ENCODE measurements around the gene HERC6.
"Not testable (repeated sequence)": the region's sequence is repeated elsewhere in the genome, so short reads cannot be mapped to it uniquely, and the experiment has no call there.

Gene HERC6

GRCh38 chr4:88360791-88361190 lies 17.9 kb upstream of the HERC6 start:
- no peak overlapping the region for H3K4me3 ChIP-seq (ENCODE audit: low read length)
- no peak for TF ChIP-seq ZNF274 (IDR thresholded peaks at IDR 0.05; ENCODE audit: low read depth, low read length)

- not testable (repeated sequence) for H3K4me3 ChIP-seq (ENCODE audit: low read length)
Observed at GRCh38 chr4:88361217-88361773, 17.4 kb upstream of the HERC6 start.

- no peak overlapping the region for H3K4me3 ChIP-seq (ENCODE audit: low read length)
- no peak for TF ChIP-seq ZNF274 (IDR thresholded peaks at IDR 0.05; ENCODE audit: low read depth, low read length)
Observed at GRCh38 chr4:88366460-88366859, 12.2 kb upstream of the HERC6 start.

GRCh38 chr4:88367826-88368225 lies 10.8 kb upstream of the HERC6 start:
- no peak overlapping the region for H3K4me3 ChIP-seq (ENCODE audit: low read length)
- TF ChIP-seq ZNF274 (IDR thresholded peaks at IDR 0.05; ENCODE audit: low read depth, low read length), result no peak

GRCh38 chr4:88369180-88369812 lies 9.4 kb upstream of the HERC6 start:
- not testable (repeated sequence) for H3K4me3 ChIP-seq (ENCODE audit: low read length)

- H3K4me3 ChIP-seq (ENCODE audit: low read length), result no peak overlapping the region
- no peak for TF ChIP-seq ZNF274 (IDR thresholded peaks at IDR 0.05; ENCODE audit: low read depth, low read length)
Observed at GRCh38 chr4:88381123-88381522, 2.5 kb downstream of the HERC6 start.

GRCh38 chr4:88382621-88383020 lies 4.0 kb downstream of the HERC6 start:
- TF ChIP-seq ZNF274 (IDR thresholded peaks at IDR 0.05; ENCODE audit: low read depth, low read length), result no peak
- H3K4me3 ChIP-seq (ENCODE audit: low read length), result no peak overlapping the region

- no peak for TF ChIP-seq ZNF274 (IDR thresholded peaks at IDR 0.05; ENCODE audit: low read depth, low read length)
- H3K4me3 ChIP-seq (ENCODE audit: low read length), result no peak overlapping the region
Observed at GRCh38 chr4:88390128-88390527, 11.5 kb downstream of the HERC6 start.

GRCh38 chr4:88391703-88392102 lies 13.1 kb downstream of the HERC6 start:
- TF ChIP-seq ZNF274 (IDR thresholded peaks at IDR 0.05; ENCODE audit: low read depth, low read length), result no peak
- no peak overlapping the region for H3K4me3 ChIP-seq (ENCODE audit: low read length)

GRCh38 chr4:88396681-88397080 lies 18.0 kb downstream of the HERC6 start:
- TF ChIP-seq ZNF274 (IDR thresholded peaks at IDR 0.05; ENCODE audit: low read depth, low read length), result no peak
- no peak overlapping the region for H3K4me3 ChIP-seq (ENCODE audit: low read length)

GRCh38 chr4:88398381-88398780 lies 19.7 kb downstream of the HERC6 start:
- no peak for TF ChIP-seq ZNF274 (IDR thresholded peaks at IDR 0.05; ENCODE audit: low read depth, low read length)
- H3K4me3 ChIP-seq (ENCODE audit: low read length), result no peak overlapping the region

GRCh38 chr4:88409206-88409605 lies 30.6 kb downstream of the HERC6 start:
- H3K4me3 ChIP-seq (ENCODE audit: low read length), result no peak overlapping the region
- TF ChIP-seq ZNF274 (IDR thresholded peaks at IDR 0.05; ENCODE audit: low read depth, low read length), result no peak

- no peak for TF ChIP-seq ZNF274 (IDR thresholded peaks at IDR 0.05; ENCODE audit: low read depth, low read length)
- H3K4me3 ChIP-seq (ENCODE audit: low read length), result no peak overlapping the region
Observed at GRCh38 chr4:88409789-88410188, 31.1 kb downstream of the HERC6 start.

- no peak for TF ChIP-seq ZNF274 (IDR thresholded peaks at IDR 0.05; ENCODE audit: low read depth, low read length)
- no peak overlapping the region for H3K4me3 ChIP-seq (ENCODE audit: low read length)
Observed at GRCh38 chr4:88411491-88412096, 32.9 kb downstream of the HERC6 start.

- H3K4me3 ChIP-seq (ENCODE audit: low read length), result no peak overlapping the region
- no peak for TF ChIP-seq ZNF274 (IDR thresholded peaks at IDR 0.05; ENCODE audit: low read depth, low read length)
Observed at GRCh38 chr4:88413801-88414200, 35.1 kb downstream of the HERC6 start.

- no peak overlapping the region for H3K4me3 ChIP-seq (ENCODE audit: low read length)
- no peak for TF ChIP-seq ZNF274 (IDR thresholded peaks at IDR 0.05; ENCODE audit: low read depth, low read length)
Observed at GRCh38 chr4:88414755-88415154, 36.1 kb downstream of the HERC6 start.

All from GM08714 (cell line).